Measurements from ENCODE around the gene RGL4. TPM values are rescaled to one million over a fixed set of nuclear protein-coding genes. Genes with fewer than 3 reads are reported as not detected.
"Not testable (repeated sequence)": the region's sequence is repeated elsewhere in the genome, so short reads cannot be mapped to it uniquely, and the experiment has no call there.

Gene RGL4
- total RNA-seq, 4 donors from 2014 or later = 0.11 to 0.50 TPM; not detected in 2

GRCh38 chr22:23722160-23722559 is 31.3 kb downstream of the RGL4 start:
- DNase-seq (ENCODE audit: extremely low spot score) = no peak
- Histone ChIP-seq H3K4me3 (no peak overlapping the region), H3K9me3 (no peaks in the 10 kb centered on the region), H3K27me3 (no peaks in the 10 kb centered on the region), H3K4me1 (peaks cover 0 to 6% (median 5%) of the 10 kb centered on the region in 4 donors), H3K36me3 (no peaks in the 10 kb centered on the region), H3K27ac (replicated peaks in 1 of 4) (no peak overlapping the region)
- intact Hi-C loops (cut with DNase I) = no loop called here
- TF ChIP-seq POLR2AphosphoS5 (IDR thresholded peaks at IDR 0.05) (no peak), POLR2A (IDR thresholded peaks at IDR 0.05; ENCODE audit: low read depth) (no peak), CTCF (IDR thresholded peaks at IDR 0.05) (no peak), EP300 (IDR thresholded peaks at IDR 0.05) (no peak)
- WGBS = 76% methylated on average over 4 of the region's 4 CpGs

GRCh38 chr22:23722724-23723123 is 31.9 kb downstream of the RGL4 start:
- H3K27ac ChIP-seq (replicated peaks in 1 of 4) = no peak overlapping the region
- H3K4me3 ChIP-seq = no peak overlapping the region
- H3K27me3 ChIP-seq = no peaks in the 10 kb centered on the region
- WGBS = 84% methylated on average over 2 of the region's 2 CpGs
- no peaks in the 10 kb centered on the region for H3K36me3 ChIP-seq
- DNase-seq (ENCODE audit: extremely low spot score) = no peak
- intact Hi-C loops (cut with DNase I) = no loop called here
- H3K9me3 ChIP-seq = no peaks in the 10 kb centered on the region
- TF ChIP-seq CTCF (IDR thresholded peaks at IDR 0.05) (no peak), POLR2AphosphoS5 (IDR thresholded peaks at IDR 0.05) (no peak), POLR2A (IDR thresholded peaks at IDR 0.05; ENCODE audit: low read depth) (no peak), EP300 (IDR thresholded peaks at IDR 0.05) (no peak)
- peaks cover 0 to under 1% (median 0%) of the 10 kb centered on the region in 4 donors for H3K4me1 ChIP-seq

GRCh38 chr22:23728108-23728507 is 37.3 kb downstream of the RGL4 start:
- H3K4me3 ChIP-seq; H3K27ac ChIP-seq (replicated peaks in 1 of 4); H3K4me1 ChIP-seq; H3K36me3 ChIP-seq; H3K27me3 ChIP-seq; DNase-seq (ENCODE audit: extremely low spot score); H3K9me3 ChIP-seq; intact Hi-C loops (cut with DNase I): not testable (repeated sequence)
- WGBS = 65% methylated on average over 4 of the region's 4 CpGs

- Histone ChIP-seq H3K36me3 (peaks cover 4 to 20% (median 14%) of the 10 kb centered on the region in 4 donors), H3K27ac (replicated peaks in 1 of 4) (no peak overlapping the region), H3K9me3 (no peaks in the 10 kb centered on the region), H3K27me3 (no peaks in the 10 kb centered on the region), H3K4me3 (no peak overlapping the region), H3K4me1 (peaks cover 3 to 13% (median 7%) of the 10 kb centered on the region in 4 donors)
- no peak for DNase-seq (ENCODE audit: extremely low spot score)
- intact Hi-C loops (cut with DNase I) = no loop called here
- TF ChIP-seq EP300 (IDR thresholded peaks at IDR 0.05) (no peak), CTCF (IDR thresholded peaks at IDR 0.05) (no peak), POLR2A (IDR thresholded peaks at IDR 0.05; ENCODE audit: low read depth) (no peak), POLR2AphosphoS5 (IDR thresholded peaks at IDR 0.05) (no peak)
Measured at GRCh38 chr22:23737696-23738095, 46.9 kb downstream of the RGL4 start.

- intact Hi-C loops (cut with DNase I) = no loop called here
- H3K4me1 ChIP-seq = peaks cover 5 to 22% (median 10%) of the 10 kb centered on the region in 4 donors
- TF ChIP-seq CTCF (IDR thresholded peaks at IDR 0.05) = no peak
- no peak for TF ChIP-seq POLR2AphosphoS5 (IDR thresholded peaks at IDR 0.05)
- TF ChIP-seq EP300 (IDR thresholded peaks at IDR 0.05) = no peak
- no peak for TF ChIP-seq POLR2A (IDR thresholded peaks at IDR 0.05; ENCODE audit: low read depth)
- DNase-seq (ENCODE audit: extremely low spot score) = no peak
- H3K36me3 ChIP-seq = peaks cover 16 to 50% (median 40%) of the 10 kb centered on the region in 4 donors
- peaks cover 0 to 5% (median 0%) of the 10 kb centered on the region in 4 donors for H3K9me3 ChIP-seq
- H3K27me3 ChIP-seq = no peaks in the 10 kb centered on the region
- WGBS = 64% methylated on average over 5 of the region's 7 CpGs
- H3K4me3 ChIP-seq = no peak overlapping the region
- H3K27ac ChIP-seq (replicated peaks in 1 of 4) = peak overlapping the region in 1 of 4 donors; percentile 12
Measured at GRCh38 chr22:23742505-23743264, 51.9 kb downstream of the RGL4 start.
